22Rv1 (cell line): ENCODE results near the gene ABCC8.

Experiments used
- ZFX ChIP-seq: fragments of 450-650 bp; IDR thresholded peaks from 2 replicates; pipeline ENCODE4 v1.6.1; 2017; ENCODE audit warnings: antibody characterized with exemption, borderline replicate concordance
- TF ChIP-seq, protein P1 (sequence below): fragments of 450-650 bp; IDR thresholded peaks from 2 replicates; pipeline ENCODE4 v1.5.1; 2017; ENCODE audit warnings: mild to moderate bottlenecking

- TF ChIP-seq, protein P1, sequence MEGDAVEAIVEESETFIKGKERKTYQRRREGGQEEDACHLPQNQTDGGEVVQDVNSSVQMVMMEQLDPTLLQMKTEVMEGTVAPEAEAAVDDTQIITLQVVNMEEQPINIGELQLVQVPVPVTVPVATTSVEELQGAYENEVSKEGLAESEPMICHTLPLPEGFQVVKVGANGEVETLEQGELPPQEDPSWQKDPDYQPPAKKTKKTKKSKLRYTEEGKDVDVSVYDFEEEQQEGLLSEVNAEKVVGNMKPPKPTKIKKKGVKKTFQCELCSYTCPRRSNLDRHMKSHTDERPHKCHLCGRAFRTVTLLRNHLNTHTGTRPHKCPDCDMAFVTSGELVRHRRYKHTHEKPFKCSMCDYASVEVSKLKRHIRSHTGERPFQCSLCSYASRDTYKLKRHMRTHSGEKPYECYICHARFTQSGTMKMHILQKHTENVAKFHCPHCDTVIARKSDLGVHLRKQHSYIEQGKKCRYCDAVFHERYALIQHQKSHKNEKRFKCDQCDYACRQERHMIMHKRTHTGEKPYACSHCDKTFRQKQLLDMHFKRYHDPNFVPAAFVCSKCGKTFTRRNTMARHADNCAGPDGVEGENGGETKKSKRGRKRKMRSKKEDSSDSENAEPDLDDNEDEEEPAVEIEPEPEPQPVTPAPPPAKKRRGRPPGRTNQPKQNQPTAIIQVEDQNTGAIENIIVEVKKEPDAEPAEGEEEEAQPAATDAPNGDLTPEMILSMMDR, result no peak
- TF ChIP-seq ZFX, result no peak
Observed at GRCh38 chr11:17452668-17453067, 24.0 kb downstream of the ABCC8 start.
